K562 (cell line): ENCODE data around the gene GMDS.

Experiments
- IRF1 ChIP-seq: sonication (generic); formaldehyde crosslinking; IDR thresholded peaks from 2 replicates; pipeline ENCODE4 v1.8.0; 2022; ENCODE audit warnings: missing genetic modification reagents, mild to moderate bottlenecking, borderline replicate concordance
- TAF1 ChIP-seq: IDR thresholded peaks from 2 replicates; pipeline ENCODE4 v1.6.1; 2011; ENCODE audit warnings: mild to moderate bottlenecking, low read length, moderate library complexity; ENCODE audit not compliant: insufficient read depth, control insufficient read depth, severe bottlenecking; ENCODE audit errors: extremely low read depth
- USF2 ChIP-seq: sonication (generic); formaldehyde crosslinking; IDR thresholded peaks from 2 replicates; pipeline ENCODE4 v1.5.0; 2020; ENCODE audit warnings: missing genetic modification reagents

- TF ChIP-seq TAF1 (no peak), IRF1 (CRISPR knock-in tag) (no peak), USF2 (CRISPR knock-in tag) (no peak)
These were observed 627.7 kb downstream of the GMDS start for GRCh38 chr6:1617466-1618310.
